ENCODE measurements around the gene SBF1.

DNA sequence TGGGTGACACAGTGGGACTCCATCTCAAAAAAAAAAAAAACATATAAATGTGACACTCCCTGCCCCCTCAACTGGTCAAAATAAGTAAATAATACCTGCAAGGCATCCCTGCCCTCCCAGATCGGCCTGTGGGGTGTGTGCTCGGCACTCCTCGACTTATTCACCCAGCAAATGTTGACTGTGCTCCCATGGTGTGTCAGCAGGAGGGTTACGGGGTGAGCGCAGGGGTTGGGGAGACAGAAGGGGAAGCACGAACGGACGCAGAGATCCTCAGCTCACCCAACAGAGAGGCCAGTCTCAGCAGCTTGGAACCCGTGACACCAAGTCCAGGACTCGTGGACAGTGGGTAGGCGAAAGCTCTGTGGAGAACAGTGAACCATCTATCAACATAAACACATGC is 4.9 kb upstream of the SBF1 start:
- TF ChIP-seq EZH2 (IDR thresholded peaks at IDR 0.05; ENCODE audit: borderline replicate concordance, insufficient read depth, low read depth, low read length, poor library complexity, severe bottlenecking) = no peak
- TF ChIP-seq, protein P1, sequence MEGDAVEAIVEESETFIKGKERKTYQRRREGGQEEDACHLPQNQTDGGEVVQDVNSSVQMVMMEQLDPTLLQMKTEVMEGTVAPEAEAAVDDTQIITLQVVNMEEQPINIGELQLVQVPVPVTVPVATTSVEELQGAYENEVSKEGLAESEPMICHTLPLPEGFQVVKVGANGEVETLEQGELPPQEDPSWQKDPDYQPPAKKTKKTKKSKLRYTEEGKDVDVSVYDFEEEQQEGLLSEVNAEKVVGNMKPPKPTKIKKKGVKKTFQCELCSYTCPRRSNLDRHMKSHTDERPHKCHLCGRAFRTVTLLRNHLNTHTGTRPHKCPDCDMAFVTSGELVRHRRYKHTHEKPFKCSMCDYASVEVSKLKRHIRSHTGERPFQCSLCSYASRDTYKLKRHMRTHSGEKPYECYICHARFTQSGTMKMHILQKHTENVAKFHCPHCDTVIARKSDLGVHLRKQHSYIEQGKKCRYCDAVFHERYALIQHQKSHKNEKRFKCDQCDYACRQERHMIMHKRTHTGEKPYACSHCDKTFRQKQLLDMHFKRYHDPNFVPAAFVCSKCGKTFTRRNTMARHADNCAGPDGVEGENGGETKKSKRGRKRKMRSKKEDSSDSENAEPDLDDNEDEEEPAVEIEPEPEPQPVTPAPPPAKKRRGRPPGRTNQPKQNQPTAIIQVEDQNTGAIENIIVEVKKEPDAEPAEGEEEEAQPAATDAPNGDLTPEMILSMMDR (IDR thresholded peaks at IDR 0.05) = no peak

Measured in B cell (primary cell).